NAMALWA (cell line): ENCODE data around the gene NECTIN1.

ENCODE experiments used
- DNase-seq: peaks from one replicate; pipeline ENCODE4 v3.0.0-alpha.2; 2015; ENCODE audit warnings: low spot score

Gene NECTIN1

GRCh38 chr11:119728651-119729580 is at the start of gene NECTIN1:
Gene NECTIN1, minus strand, starts transcription at chr11:119729200. Its CDS starts 647 bp downstream, at chr11:119728553.
- peak; percentile 84 for DNase-seq

GRCh38 chr11:119778391-119779194 is 49.6 kb upstream of the NECTIN1 start:
- DNase-seq, result no peak

GRCh38 chr11:119777940-119778339 is 48.9 kb upstream of the NECTIN1 start:
- DNase-seq, result no peak

- DNase-seq, result no peak
Measured at GRCh38 chr11:119776651-119777050, 47.7 kb upstream of the NECTIN1 start.

GRCh38 chr11:119776031-119776636 is 47.1 kb upstream of the NECTIN1 start:
- DNase-seq, result no peak

- DNase-seq, result peak; percentile 49
Measured at GRCh38 chr11:119774172-119774763, 45.3 kb upstream of the NECTIN1 start.

GRCh38 chr11:119772641-119773415 is 43.8 kb upstream of the NECTIN1 start:
- DNase-seq, result no peak

- no peak for DNase-seq
Measured at GRCh38 chr11:119772076-119772475, 43.1 kb upstream of the NECTIN1 start.

GRCh38 chr11:119771172-119771770 is 42.3 kb upstream of the NECTIN1 start:
- DNase-seq, result no peak

- no peak for DNase-seq
Measured at GRCh38 chr11:119765628-119766027, 36.6 kb upstream of the NECTIN1 start.

GRCh38 chr11:119764108-119764868 is 35.3 kb upstream of the NECTIN1 start:
- DNase-seq, result no peak

- DNase-seq, result no peak
Measured at GRCh38 chr11:119763071-119763728, 34.2 kb upstream of the NECTIN1 start.

- DNase-seq, result no peak
Measured at GRCh38 chr11:119759747-119760412, 30.9 kb upstream of the NECTIN1 start.

- DNase-seq, result no peak
Measured at GRCh38 chr11:119759324-119759723, 30.3 kb upstream of the NECTIN1 start.

- no peak for DNase-seq
Measured at GRCh38 chr11:119758291-119758690, 29.3 kb upstream of the NECTIN1 start.

- no peak for DNase-seq
Measured at GRCh38 chr11:119757378-119757777, 28.4 kb upstream of the NECTIN1 start.

- no peak for DNase-seq
Measured at GRCh38 chr11:119756169-119756865, 27.3 kb upstream of the NECTIN1 start.

- no peak for DNase-seq
Measured at GRCh38 chr11:119755356-119756071, 26.5 kb upstream of the NECTIN1 start.
